ENCODE data around the gene PSMC3. TPM values are rescaled to one million over a fixed set of nuclear protein-coding genes. Genes with fewer than 3 reads are reported as not detected.
"Not testable (repeated sequence)": the region's sequence is repeated elsewhere in the genome, so short reads cannot be mapped to it uniquely, and the experiment has no call there.

PSMC3 gene
- total and polyA plus RNA-seq, 2 of the 13 experiments (the other 11 are each of a cell fraction or from before 2014, with no cell fraction given), result 75.8 to 214 TPM

GRCh38 chr11:47454258-47454671 lies 28.0 kb upstream of the PSMC3 start (continued):
- TF ChIP-seq, protein P1, sequence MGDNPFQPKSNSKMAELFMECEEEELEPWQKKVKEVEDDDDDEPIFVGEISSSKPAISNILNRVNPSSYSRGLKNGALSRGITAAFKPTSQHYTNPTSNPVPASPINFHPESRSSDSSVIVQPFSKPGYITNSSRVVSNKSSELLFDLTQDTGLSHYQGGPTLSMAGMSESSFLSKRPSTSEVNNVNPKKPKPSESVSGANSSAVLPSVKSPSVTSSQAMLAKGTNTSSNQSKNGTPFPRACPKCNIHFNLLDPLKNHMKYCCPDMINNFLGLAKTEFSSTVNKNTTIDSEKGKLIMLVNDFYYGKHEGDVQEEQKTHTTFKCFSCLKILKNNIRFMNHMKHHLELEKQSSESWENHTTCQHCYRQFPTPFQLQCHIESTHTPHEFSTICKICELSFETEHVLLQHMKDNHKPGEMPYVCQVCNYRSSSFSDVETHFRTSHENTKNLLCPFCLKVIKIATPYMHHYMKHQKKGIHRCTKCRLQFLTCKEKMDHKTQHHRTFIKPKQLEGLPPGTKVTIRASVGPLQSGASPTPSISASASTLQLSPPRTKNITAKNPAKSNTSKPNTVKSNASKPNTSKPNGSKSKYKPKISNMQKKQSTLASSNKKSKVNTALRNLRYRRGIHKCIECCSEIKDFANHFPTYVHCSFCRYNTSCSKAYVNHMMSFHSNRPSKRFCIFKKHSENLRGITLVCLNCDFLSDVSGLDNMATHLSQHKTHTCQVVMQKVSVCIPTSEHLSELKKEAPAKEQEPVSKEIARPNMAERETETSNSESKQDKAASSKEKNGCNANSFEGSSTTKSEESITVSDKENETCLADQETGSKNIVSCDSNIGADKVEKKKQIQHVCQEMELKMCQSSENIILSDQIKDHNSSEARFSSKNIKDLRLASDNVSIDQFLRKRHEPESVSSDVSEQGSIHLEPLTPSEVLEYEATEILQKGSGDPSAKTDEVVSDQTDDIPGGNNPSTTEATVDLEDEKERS (CRISPR knock-in tag; IDR thresholded peaks at IDR 0.05), result peak; percentile 44; the same call in 1 of the 2 replicates
- TF ChIP-seq ZNF788 (CRISPR knock-in tag; IDR thresholded peaks at IDR 0.05; ENCODE audit: borderline replicate concordance), result peak; percentile 58; the same call in 1 of the 2 replicates
- TF ChIP-seq CEBPB (IDR thresholded peaks at IDR 0.05; ENCODE audit: borderline replicate concordance, low read depth, low read length), result peak; percentile 51; the same call in 1 of the 2 replicates
- 0 out of 2 replicates have a peak, but pooled peaks have one; percentile 20 for TF ChIP-seq HDAC2 (CRISPR knock-in tag; IDR thresholded peaks at IDR 0.05)
- TF ChIP-seq, protein P2, sequence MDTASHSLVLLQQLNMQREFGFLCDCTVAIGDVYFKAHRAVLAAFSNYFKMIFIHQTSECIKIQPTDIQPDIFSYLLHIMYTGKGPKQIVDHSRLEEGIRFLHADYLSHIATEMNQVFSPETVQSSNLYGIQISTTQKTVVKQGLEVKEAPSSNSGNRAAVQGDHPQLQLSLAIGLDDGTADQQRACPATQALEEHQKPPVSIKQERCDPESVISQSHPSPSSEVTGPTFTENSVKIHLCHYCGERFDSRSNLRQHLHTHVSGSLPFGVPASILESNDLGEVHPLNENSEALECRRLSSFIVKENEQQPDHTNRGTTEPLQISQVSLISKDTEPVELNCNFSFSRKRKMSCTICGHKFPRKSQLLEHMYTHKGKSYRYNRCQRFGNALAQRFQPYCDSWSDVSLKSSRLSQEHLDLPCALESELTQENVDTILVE (CRISPR knock-in tag; IDR thresholded peaks at IDR 0.05), result 0 out of 2 replicates have a peak, but pooled peaks have one; percentile 34
- TF ChIP-seq RAD21 (CRISPR knock-in tag; IDR thresholded peaks at IDR 0.05), result peak; percentile 79
- TF ChIP-seq ZNF124 (CRISPR knock-in tag; IDR thresholded peaks at IDR 0.05), result peak; percentile 46; the same call in 1 of the 2 replicates
- TF ChIP-seq, protein P3, sequence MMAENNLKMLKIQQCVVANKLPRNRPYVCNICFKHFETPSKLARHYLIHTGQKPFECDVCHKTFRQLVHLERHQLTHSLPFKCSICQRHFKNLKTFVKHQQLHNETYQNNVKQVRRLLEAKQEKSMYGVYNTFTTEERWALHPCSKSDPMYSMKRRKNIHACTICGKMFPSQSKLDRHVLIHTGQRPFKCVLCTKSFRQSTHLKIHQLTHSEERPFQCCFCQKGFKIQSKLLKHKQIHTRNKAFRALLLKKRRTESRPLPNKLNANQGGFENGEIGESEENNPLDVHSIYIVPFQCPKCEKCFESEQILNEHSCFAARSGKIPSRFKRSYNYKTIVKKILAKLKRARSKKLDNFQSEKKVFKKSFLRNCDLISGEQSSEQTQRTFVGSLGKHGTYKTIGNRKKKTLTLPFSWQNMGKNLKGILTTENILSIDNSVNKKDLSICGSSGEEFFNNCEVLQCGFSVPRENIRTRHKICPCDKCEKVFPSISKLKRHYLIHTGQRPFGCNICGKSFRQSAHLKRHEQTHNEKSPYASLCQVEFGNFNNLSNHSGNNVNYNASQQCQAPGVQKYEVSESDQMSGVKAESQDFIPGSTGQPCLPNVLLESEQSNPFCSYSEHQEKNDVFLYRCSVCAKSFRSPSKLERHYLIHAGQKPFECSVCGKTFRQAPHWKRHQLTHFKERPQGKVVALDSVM (CRISPR knock-in tag; IDR thresholded peaks at IDR 0.05), result peak; percentile 97
- TF ChIP-seq RCOR2 (CRISPR knock-in tag; IDR thresholded peaks at IDR 0.05), result 0 out of 2 replicates have a peak, but pooled peaks have one; percentile 32
- TF ChIP-seq ZNF501 (CRISPR knock-in tag; IDR thresholded peaks at IDR 0.05), result peak; percentile 25; the same call in 1 of the 2 replicates
- 0 out of 2 replicates have a peak, but pooled peaks have one; percentile 38 for TF ChIP-seq ZMYM2 (CRISPR knock-in tag; IDR thresholded peaks at IDR 0.05)
- TF ChIP-seq NR2F6, NONO (IDR thresholded peaks at IDR 0.05): not testable (repeated sequence)
- 0 out of 2 replicates have a peak, but pooled peaks have one; percentile 11 for TF ChIP-seq NR2F6 (CRISPR knock-in tag; IDR thresholded peaks at IDR 0.05)
- TF ChIP-seq NR2F2 (IDR thresholded peaks at IDR 0.05; ENCODE audit: borderline replicate concordance, low read depth), result peak; percentile 11; the same call in 1 of the 2 replicates
- TF ChIP-seq ZNF816 (CRISPR knock-in tag; IDR thresholded peaks at IDR 0.05; ENCODE audit: borderline replicate concordance), result 0 out of 2 replicates have a peak, but pooled peaks have one; percentile 46
- TF ChIP-seq ELF3 (CRISPR knock-in tag; IDR thresholded peaks at IDR 0.05), result peak; percentile 70
- peak; percentile 19 for TF ChIP-seq TEAD3 (CRISPR knock-in tag; optimal IDR thresholded peaks at IDR 0.05; ENCODE audit: borderline replicate concordance)
- peak; percentile 47; the same call in 1 of the 2 replicates for TF ChIP-seq NONO (CRISPR knock-in tag; conservative IDR thresholded peaks at IDR 0.05)
- peak; percentile 68; the same call in 1 of the 2 replicates for TF ChIP-seq ERF (CRISPR knock-in tag; IDR thresholded peaks at IDR 0.05)
- TF ChIP-seq IRF2 (CRISPR knock-in tag; IDR thresholded peaks at IDR 0.05), result 0 out of 2 replicates have a peak, but pooled peaks have one; percentile 38
- TF ChIP-seq BHLHE40 (IDR thresholded peaks at IDR 0.05; ENCODE audit: low read length), result 0 out of 2 replicates have a peak, but pooled peaks have one; percentile 19
- TF ChIP-seq, protein P4, sequence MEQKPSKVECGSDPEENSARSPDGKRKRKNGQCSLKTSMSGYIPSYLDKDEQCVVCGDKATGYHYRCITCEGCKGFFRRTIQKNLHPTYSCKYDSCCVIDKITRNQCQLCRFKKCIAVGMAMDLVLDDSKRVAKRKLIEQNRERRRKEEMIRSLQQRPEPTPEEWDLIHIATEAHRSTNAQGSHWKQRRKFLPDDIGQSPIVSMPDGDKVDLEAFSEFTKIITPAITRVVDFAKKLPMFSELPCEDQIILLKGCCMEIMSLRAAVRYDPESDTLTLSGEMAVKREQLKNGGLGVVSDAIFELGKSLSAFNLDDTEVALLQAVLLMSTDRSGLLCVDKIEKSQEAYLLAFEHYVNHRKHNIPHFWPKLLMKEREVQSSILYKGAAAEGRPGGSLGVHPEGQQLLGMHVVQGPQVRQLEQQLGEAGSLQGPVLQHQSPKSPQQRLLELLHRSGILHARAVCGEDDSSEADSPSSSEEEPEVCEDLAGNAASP (CRISPR knock-in tag; IDR thresholded peaks at IDR 0.05; ENCODE audit: borderline replicate concordance), result 0 out of 2 replicates have a peak, but pooled peaks have one; percentile 15
